GM21390 (cell line): ENCODE results near the gene RBMS3.

Experiments
- ATAC-seq: cut with Tn5 transposase; IDR thresholded peaks from one replicate; pipeline ENCODE4 v1.9.1; 2021; ENCODE audit not compliant: unreplicated experiment

The RBMS3 gene

DNA sequence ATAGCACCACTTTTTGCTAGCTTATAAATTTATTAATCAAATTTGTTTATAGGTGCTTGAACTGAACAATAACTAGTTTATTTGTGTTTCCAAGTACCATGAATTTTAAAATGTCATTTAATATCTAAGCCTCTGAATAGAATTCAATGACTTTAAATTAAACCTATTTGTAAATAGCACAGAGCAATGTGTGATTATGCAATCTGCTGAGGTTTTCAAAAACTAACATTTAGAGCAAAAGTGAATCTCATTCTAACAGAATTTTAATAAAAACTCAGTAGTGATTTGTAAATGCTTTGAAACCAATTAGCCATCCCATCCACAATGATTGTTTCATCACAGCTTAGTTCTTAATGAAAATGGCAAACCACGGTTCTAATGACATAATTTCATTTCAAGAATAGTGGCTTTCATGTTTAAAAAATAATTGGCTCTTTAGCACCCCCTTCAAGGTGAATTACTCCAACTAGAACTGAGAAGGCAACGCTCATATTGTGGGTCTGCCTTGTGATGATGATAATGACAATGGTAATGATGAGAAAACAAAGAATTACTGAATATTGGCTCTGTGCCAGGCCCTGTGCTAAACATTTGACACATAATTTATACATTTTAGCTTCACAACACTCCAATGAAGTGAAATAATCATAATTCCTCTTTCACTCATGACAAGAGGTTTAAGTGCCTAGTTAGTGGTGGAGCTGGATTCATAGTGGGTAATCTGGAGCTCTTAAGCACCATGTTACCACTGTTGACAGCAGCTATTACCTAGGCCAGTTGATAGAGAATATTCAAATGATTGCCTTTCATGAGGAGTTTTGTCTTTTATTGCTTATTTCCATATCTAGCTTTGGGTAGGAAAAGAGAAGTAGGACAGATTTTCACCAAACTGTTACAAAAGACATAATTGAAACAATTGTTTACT, 145.7 kb downstream of the RBMS3 start:
- ATAC-seq, result no peak

DNA sequence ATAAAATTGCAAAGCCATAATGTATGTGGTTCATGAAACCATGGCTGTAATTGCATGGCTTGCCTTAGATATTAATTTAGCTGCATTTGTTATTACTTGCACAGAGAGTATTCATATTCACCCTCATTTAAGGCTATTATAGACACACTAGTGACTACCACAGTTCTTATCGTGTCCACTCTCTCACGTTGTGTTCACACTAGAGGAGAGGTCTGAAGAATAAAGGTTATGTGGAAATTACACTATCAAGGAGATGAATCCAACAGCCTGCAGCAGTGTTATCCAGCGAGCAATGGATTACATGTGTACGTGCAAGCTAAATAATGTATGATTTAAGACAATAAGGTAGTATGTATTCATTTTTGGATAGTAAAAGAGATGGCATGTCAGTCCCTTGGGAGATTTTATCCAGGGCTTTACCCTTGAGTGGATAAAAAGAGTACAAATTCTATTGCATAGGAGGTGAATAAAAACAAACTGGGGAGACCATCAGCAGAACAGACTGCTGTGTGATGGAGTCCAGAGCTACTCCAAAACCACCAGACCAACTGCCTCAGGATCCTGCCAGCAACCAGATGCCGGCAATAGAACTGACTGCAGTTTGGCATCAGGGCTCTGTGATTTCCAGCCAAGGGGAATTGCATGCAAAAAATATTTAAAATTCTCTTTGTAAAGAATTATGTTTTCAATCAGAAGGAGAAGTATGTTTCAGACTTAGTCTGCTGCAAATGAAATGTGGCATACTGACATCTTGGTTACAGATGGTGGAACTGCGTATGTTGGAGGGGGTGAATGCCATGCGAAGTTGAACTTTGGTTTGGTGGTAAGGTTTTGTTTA, 146.6 kb downstream of the RBMS3 start:
- ATAC-seq, result no peak

DNA sequence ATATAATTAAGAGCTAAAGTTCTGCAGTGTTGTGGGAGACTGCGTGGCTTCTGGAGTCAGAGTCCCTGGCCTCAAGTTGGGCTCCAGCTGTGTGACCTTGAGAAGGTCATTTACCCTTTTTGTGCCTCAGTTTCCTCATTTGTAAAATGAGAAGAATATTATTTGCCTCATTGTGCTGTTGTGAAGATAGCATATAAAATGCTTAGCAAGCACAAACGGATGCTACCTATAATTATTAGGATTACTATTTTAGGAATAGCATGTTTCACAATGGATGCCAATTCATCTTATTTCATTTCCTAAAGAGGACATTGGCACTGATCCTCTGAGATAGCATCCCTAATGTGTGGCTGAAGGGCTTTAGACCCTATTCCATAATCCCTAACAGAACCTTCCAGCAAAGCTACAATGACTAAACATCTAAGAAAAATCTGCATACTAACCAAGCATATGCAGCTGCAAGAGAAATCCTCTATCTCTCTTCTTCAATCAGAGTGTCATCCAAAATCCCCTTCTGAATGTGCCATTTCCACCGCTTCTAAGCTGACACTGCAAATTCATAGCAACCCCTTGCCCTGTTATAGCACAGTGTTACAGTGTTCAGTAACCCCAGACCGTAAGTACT, 148.3 kb downstream of the RBMS3 start:
- no peak for ATAC-seq

DNA sequence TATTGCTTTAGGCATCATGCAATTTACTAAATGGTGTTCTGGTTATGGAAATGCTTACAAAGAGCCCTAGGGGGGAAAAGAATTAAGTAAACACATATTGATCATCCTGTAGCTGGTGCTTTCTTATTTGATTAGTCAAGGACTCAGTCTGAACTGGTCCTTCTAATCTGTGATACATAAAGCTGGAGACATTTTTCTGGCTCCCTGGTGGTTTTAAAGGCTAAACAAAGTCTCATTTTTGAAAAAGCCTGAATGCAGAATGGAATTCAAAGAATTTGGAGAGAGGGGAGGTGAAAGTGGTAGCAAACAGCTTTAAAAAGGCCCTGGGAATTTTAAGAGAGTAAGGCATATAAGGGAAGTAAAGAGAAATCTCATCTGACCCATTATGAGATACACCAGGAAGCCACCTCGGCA, 149.7 kb downstream of the RBMS3 start:
- ATAC-seq, result no peak

DNA sequence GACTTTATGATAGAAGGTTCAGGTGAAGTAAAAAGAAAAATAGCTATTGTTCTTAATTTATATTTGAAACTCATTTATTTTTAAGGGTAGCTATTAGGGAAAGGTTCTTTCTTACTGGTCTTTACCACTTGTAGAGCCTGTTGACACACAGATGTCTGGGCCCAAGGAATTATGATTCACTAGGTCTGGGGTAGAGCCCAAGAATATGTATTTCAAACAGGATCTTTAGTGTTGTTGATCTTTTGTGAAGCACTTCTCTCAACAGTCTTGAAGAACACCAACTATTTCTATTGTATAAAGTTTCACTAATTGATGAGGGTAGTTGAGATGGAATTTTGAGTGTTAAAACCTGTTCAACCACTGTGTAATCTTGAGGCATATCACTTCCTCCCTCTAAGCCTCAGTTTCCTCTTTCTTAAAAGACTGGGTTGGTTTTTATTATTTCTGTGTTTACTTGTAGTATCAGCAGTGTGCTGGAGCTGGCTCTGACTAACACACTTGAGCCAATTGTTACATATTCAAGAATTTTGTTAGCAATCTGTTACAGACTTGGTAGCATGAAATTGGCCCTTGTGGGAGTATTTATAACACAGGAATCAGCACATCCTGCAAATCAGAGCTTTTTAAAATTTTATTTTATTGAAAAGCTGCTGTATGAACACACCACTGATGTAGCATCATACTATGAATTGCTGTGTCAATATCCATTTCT, 155.9 kb downstream of the RBMS3 start:
- ATAC-seq, result no peak

DNA sequence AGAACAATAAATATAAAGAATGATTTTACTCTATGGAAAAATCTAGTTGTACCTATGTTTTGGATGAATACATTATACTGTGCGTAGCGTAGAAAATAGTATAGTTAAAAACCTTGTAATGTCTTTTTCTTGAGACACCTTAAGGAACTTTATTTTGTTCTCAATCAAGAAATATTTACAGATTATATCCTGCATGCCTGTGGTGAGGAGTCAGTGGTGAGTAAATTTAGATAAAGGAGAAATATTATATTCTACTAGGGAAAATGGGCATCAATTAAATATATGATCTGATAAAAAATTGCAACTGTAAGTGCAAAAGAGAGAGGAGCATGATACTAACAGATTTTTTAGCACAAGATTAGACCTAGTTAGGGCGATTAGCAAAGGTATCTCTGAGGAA, 157.7 kb downstream of the RBMS3 start:
- ATAC-seq, result no peak

DNA sequence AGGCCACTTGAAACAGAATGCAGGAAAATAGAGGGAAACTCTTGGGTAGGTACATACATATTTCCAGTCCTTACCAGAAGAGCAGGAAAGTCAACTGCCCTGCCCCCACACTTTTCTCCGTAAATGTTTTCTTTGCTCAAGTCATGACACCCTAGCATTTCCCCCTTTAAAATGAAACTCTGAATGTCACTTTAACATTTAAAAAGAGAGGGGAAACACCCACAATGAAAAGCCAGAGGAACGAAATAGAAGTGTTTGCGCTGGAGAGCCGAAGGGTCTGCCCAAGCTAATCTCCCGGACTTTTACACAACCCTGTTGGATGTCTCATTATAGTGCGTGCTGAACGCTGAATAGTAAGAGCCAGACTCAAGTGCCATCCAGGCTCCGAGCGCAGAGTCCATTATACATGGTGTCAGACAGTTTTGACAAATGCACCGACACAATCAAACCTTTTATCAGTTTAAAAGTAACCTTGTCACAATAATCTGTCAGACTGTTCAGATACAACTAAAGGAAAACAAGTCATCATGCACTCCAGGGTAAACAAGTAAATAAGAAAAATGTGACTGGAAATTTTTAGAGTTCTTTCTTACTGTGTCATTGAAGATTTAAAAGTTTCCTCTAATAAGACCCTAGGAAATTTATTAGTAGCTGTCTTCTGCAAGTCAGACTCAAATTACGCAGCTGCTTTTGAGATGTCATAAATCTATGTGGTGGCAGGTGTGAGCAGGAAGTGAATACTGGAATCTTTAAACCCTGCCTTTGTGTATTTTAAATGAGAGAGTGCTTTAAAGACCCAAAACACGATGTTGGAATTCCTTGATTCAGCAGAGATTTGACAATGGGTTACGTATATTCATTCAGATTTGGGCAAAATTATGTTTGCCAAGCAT, 159.8 kb downstream of the RBMS3 start:
- no peak for ATAC-seq

DNA sequence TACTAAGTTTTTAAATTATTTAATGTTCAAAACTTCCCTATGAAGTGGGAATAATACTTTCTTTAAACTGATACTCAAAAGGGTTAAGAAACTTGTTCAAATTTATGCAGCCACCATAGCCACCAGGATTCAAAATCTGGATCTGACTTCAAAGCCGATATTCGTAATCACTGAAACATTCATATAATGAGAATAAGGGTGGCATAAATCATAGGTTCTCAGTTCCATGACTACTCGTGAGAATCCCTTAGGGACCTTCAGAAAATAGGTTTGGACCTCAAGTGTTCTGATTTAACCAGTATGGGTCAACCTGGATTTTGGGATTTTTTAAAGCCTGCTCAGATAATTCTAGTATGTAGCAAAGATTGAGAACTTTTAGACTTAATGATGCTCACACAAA, 160.6 kb downstream of the RBMS3 start:
- no peak for ATAC-seq

DNA sequence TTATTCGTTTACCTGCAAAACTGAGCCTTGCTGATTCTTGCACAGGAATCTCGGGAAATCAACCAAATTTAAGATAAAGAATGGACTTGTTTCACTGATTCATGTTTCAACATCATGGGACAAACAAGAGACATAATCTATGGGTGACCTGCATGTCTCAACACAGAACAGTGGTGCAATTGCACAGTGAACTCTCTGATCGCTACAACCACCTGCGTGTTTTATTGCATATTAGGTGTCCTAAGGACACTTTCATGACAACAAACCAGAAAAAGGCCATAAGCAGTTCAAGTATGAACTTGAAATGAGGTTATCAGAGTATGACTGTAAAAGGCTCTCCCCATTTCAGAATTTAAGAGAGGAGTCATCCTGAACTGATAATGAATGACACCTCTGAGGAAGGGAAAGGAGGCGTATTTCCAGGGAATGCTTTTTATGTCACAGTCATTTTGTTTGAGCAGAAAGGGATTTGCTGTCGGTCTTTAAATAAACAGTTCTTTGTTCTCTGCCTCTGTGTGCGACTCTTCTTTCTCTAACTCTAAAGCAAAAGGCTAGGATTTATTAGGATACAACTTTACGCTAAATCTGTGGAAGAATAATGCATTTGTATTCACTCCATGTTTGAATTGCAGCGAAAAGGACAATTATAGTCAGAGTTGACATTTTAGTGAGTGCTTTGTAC, 167.2 kb downstream of the RBMS3 start:
- ATAC-seq, result no peak

DNA sequence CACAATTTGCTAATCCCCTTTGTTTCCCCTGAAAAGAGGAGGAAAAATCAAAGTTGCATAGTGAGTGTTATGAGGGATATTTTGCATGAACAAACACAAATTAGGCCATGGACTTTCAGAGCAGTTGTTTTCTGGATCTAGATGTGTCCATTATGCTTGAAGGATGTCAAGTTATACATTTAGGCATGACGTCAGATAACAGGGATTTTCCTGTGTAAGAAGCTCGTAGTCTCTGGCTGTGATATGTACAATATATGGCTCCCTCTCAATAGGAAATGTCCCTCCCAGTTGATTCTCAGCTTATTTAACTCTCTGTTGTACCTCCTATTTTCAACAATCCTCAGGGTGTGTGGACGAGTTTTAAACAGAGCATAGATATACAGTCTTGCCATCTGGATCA, 171.0 kb downstream of the RBMS3 start:
- no peak for ATAC-seq

DNA sequence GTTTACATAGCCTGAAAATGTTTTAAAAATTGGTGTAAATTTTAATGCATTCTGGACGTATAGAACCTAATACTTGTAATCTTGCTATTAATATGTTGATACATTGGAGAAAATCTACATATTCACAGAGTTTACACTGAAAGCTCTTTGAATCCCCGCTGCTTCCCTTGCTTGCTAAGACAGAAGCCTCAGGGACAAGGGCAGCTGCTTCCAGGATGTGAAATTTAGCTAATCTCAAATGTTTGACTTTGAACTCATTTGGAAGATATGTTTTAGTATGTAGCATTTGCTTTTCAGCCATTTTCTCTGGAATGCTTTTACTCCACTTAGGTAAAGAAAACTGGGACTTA, 172.0 kb downstream of the RBMS3 start:
- ATAC-seq, result no peak

DNA sequence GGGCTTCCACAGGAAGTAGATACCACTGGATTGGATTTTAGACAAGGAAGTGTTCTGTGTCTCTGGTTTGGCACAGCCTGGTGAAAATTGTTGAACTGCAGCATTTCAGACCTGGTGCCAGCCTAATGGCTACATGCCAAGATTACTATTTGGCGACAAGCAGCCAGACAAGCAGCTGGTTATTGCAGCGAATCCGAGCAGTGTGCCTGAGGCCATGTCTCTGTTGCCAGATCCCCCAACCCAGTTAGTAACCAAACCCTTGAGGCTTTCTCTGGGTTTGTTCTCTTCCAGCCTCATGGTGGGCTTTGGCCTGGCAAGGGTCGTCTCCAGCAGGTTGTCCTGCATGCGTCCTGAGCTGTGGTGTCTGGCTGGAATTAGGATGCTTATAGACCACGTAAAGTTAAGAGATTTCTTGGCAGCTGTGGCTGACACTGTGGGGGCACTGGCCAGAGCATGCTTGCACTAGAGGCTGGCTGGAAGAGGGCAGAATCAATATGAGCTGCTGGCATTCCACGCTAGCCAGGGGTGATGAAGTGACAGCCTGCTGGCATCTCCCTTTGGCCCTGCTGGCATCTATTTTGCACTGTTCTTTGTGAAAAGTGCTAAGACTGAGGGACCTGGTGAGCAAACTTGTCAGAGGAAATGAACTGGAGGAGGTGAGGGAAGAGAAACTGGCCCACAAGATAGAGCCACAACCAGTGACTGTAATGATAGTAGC, 172.6 kb downstream of the RBMS3 start:
- ATAC-seq, result no peak

DNA sequence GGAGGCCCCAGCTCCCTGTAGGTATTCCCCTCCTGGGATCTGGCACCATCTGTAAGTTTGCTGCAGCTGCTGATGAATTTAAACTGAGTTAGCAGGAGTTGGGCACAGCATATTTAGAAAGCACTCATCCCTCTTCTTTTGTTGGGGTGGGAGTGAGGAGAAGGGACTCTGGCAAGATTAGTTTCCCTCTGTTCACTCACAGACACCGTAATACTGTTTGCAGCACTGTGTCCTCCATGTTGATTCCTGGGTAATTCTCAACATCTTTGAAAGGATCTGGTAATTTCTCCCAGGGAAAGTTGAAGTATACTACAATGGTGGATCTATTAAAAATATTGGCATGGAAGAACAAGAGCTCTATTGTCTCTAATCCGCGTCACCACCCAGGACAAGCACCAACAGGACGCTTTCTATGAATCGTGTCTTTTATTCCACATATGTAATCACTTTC, 173.3 kb downstream of the RBMS3 start:
- ATAC-seq, result no peak

DNA sequence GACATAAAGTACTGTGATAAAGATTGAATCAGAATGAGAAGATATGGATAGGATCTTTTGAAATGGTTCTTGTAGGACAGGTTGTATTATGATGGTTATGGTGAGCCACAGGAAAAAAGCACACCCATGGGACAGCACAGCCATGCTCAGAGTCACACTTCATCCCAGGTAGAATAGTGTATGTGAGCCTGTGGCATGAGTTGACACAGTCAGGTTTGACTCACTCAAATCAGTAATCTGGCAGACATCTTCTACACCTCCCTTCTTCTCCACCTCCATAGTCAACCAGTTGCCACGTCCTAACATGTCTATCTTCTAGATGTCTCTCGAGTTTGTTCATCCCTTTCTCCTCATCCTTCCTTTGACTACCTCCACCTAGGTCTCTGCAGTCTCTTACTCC, 176.0 kb downstream of the RBMS3 start:
- no peak for ATAC-seq

DNA sequence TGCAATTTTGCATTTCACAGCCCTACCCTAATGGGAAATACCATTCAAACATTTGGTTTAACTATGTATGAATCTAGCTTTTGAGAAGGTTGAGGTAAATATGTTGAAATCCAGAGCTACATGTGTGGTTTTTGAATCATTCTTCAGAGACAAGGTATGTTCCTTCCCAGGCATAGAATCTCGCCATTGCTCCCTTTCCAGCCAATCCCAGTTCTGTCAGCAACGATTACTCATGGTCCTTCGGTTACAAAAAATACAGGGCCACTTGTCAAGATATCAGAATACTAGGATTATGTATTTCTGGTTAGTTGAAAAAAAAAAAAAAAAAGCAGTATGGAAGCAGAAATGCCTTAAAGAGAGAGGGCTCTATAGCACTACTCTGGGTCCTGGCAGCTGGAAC, 182.4 kb downstream of the RBMS3 start:
- no peak for ATAC-seq

DNA sequence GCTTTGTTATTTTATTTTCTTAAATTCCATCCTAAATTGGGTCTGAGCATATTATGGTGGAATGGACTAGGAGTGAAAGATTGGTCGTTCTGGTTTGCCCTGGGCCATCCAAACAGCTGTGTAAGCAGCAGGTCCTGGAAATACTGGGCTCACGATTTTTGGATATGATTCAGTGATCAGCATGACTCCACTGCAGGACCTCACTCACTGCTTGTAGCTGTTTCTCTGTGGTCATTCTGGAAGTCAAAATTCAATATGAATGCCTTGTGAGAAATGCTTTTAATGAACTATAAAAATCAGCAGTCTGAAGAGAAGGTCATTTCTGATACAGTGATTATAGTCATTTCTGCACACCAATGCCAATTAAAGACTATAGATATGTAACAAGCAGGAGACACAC, 185.0 kb downstream of the RBMS3 start:
- ATAC-seq, result no peak

DNA sequence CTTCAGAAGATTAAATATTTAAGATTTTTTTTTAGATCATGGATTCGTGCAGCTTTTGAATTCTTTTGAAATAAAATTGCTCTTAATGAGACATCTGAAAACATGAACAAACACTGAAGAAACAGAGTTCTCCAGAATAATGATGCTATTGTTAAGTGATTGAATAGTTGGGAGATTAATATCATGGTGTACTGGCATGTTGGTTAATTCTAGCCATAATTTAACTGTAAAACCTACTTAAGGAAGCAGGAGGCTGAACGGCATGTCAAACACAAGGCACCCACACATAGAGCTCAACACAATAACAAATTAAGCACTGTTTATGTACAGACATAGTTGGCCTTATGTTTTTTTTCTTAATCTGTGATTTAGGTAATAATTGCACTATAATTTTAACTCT, 185.6 kb downstream of the RBMS3 start:
- no peak for ATAC-seq

DNA sequence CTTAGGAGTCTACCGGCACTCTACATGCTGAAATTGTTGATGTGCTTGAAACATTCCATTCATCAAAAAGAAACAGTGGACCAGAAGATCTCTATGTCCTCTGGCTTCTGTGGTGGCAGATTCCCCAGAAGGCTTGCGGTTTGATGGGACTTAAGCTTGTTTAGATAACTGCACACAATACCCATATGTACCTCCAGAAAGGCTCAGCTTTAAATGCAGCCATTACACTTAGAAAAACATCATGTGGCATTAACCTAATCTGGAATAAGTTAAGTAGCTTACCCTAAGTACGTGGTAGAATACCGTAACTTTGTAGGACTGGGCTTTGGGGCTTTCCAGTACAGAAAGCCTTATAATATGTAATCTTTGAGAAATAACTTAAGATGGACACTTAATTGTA, 187.3 kb downstream of the RBMS3 start:
- no peak for ATAC-seq
